Ectodermal cell (in vitro differentiated cells): Measurements from ENCODE around the gene CD81.

Experiments used
- H3K27ac ChIP-seq: 2 replicates; pipeline ENCODE4 v1.7.0; 2013; ENCODE audit warnings: mild to moderate bottlenecking, low read depth, low read length; ENCODE audit not compliant: insufficient read depth, poor library complexity, severe bottlenecking
- H3K27me3 ChIP-seq: 2 replicates; pipeline ENCODE4 v1.7.0; 2013; ENCODE audit warnings: mild to moderate bottlenecking, low read length; ENCODE audit not compliant: insufficient read depth, control insufficient read depth, poor library complexity, severe bottlenecking
- H3K36me3 ChIP-seq: one replicate; pipeline ENCODE4 v1.7.0; 2013; ENCODE audit warnings: low read length; ENCODE audit not compliant: control insufficient read depth, insufficient read depth
- H3K4me1 ChIP-seq: one replicate; pipeline ENCODE4 v1.7.0; 2013; ENCODE audit warnings: low read length; ENCODE audit not compliant: control insufficient read depth, insufficient read depth
- H3K4me3 ChIP-seq: 2 replicates; pipeline ENCODE4 v1.7.0; 2013; ENCODE audit warnings: low read depth, low read length, control low read depth; ENCODE audit not compliant: insufficient read depth
- H3K9me3 ChIP-seq: 2 replicates; pipeline ENCODE4 v1.7.0; 2013; ENCODE audit warnings: mild to moderate bottlenecking, low read length, moderate library complexity; ENCODE audit not compliant: control insufficient read depth
- WGBS, 2 experiments: methylation state at CpG; one replicate each; pipeline ENCODE4 v1.1.7; 2013; ENCODE audit warnings: missing lambda C conversion rate in 2 of 2; 5-methylcytosine and 5-hydroxymethylcytosine counted together

The CD81 gene

DNA sequence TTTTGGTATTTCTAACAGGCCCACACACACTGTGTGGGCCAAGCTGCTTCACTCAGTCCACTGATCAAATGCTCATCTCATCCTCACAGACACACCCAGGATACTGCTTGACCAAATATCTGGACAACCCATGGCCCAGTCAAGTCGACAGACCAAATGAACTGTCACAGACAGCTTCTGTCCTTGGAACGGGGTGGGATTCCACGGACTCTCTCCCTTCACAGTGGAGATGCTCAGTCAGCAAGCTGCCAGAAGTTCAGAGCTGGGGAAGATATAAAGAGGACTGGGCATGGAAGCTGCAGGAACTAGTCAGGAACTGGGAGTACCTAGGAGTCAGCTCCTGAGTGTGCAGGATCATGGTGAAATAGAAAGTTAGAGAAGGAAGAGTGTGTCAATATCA lies 34.6 kb upstream of the CD81 start:
- H3K4me1 ChIP-seq = no peaks in the 10 kb centered on the region
- H3K36me3 ChIP-seq = no peaks in the 10 kb centered on the region
- no peak overlapping the region for H3K4me3 ChIP-seq
- 91% methylated on average over 3 of the region's 3 CpGs for WGBS, 2 experiments
- H3K27me3 ChIP-seq = no peaks in the 10 kb centered on the region
- no peaks in the 10 kb centered on the region for H3K9me3 ChIP-seq
- H3K27ac ChIP-seq = no peak overlapping the region

DNA sequence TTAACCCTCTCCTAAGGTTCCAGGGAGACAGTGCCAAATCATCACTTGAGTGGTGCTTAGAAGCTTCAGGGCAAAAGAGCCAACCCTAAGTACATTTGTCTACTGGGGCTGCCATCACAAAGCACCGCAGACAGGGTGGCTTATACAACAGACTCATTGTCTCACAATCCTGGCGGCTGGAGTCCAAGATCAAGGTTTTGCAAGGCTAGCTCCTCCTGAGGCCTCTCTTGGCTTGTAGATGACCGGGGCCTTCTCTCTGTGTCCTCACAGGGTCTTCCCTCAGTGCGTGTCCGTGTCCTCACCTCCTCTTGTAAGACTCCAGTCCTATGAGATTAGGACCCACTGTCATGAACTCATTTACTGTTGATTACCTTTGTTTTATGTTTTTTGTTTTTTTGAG lies 34.1 kb upstream of the CD81 start:
- H3K9me3 ChIP-seq = no peaks in the 10 kb centered on the region
- H3K27ac ChIP-seq = no peak overlapping the region
- H3K27me3 ChIP-seq = no peaks in the 10 kb centered on the region
- H3K4me3 ChIP-seq = no peak overlapping the region
- no peaks in the 10 kb centered on the region for H3K4me1 ChIP-seq
- WGBS, 2 experiments = 82 to 86% methylated on average over 5 of the region's 5 CpGs
- H3K36me3 ChIP-seq = no peaks in the 10 kb centered on the region

DNA sequence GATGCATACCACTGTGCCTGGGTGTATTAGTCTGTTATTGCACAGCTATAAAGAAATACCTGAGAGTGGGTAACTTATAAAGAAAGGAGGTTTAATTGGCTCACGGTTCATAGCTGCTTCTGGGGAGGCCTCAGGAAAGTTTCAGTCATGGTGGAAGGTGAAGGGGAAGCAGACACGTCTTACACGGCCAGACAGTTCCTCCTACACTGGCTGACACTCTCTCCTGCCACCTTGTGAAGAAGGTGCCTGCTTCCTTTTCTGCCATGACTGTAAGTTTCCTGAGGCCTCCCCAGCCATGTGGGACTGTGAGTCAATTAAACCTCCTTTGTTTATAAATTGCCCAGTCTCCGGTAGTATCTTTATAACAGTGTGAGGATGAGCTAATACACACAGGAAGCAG lies 33.6 kb upstream of the CD81 start:
- Histone ChIP-seq H3K9me3 (no peaks in the 10 kb centered on the region), H3K27ac (no peak overlapping the region), H3K36me3 (no peaks in the 10 kb centered on the region), H3K4me3 (no peak overlapping the region), H3K27me3 (no peaks in the 10 kb centered on the region), H3K4me1 (no peaks in the 10 kb centered on the region)
- WGBS, 2 experiments = 90 to 96% methylated on average over 4 of the region's 4 CpGs

DNA sequence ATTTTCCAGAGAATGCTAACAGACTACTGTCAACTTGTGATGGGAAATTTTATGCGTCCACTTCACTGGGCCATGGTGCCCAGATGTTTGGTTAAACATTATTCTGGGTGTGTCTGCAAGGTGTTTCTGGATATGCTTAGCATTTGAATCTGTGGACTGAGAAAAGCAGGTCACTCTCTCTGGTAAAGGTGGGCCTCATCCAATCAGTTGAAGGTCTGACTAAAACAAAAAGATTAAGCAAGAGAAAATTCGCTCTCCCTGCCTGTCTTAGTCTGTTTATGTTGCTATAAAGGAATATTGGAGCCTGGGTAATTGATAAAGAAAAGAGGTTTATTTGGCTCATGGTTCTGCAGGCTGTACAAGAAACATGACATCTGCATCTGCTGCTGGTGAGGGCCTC lies 32.1 kb upstream of the CD81 start:
- Histone ChIP-seq H3K4me3 (no peak overlapping the region), H3K36me3 (no peaks in the 10 kb centered on the region), H3K27me3 (no peaks in the 10 kb centered on the region), H3K4me1 (no peaks in the 10 kb centered on the region), H3K9me3 (no peaks in the 10 kb centered on the region), H3K27ac (no peak overlapping the region)
- WGBS, 2 experiments = 85 to 87% methylated on average over 2 of the region's 2 CpGs

DNA sequence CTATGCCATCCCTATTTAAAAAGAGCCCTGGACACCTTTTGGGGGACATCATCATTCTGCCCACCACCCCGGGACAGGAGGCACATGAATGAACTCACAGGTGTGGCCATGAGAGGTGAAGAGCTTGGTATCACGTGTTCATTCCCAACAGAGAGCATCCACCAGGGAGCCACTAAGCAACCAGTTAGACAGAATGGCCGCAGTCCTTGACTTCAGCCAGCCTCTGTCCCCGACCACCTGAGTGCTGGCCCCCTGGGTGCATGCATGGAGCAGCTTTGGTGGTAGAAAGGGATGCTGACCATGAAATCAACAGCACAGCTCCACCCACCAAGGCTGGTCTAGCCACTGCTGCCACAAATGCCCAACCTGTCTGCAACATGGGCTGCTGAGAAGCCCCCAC lies 31.1 kb upstream of the CD81 start:
- no peaks in the 10 kb centered on the region for H3K9me3 ChIP-seq
- WGBS, 2 experiments = 89% methylated on average over 4 of the region's 4 CpGs
- H3K4me3 ChIP-seq = no peak overlapping the region
- H3K27ac ChIP-seq = no peak overlapping the region
- no peaks in the 10 kb centered on the region for H3K36me3 ChIP-seq
- no peaks in the 10 kb centered on the region for H3K27me3 ChIP-seq
- no peaks in the 10 kb centered on the region for H3K4me1 ChIP-seq

DNA sequence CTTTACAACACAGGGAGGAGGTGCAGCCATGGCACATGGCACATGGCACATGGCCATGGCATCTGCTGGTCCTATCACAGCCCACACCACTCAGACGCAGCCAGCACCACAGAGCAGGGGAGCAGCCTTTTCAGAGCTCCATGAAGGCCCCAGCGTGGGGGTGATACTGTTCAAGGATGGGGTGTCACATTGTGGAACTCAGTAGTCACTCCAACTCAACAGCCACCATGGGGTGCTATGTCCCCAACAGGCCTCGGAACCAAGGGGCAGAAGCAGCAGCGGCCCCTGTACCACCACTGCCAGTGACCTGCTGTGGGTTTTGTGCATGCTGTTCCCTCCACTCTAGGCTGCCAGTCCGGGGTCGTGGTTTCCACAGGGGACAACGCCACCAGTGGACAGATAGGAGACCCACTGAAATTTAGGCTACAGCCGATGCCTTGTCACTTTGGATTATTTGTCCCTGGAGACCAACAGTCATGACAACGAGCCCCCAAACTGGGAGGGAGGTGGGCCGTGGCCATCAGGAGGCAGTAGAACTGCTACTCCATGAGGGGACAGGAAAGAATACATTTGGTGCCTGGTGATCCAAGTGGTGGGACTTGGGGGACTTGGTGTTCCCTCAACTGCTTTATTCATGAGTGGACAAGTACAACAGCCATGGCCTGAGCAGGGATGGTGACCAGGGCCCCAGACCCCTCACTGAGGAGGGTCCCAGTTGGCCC lies 30.4 kb upstream of the CD81 start:
- Histone ChIP-seq H3K9me3 (no peaks in the 10 kb centered on the region), H3K36me3 (no peaks in the 10 kb centered on the region), H3K27me3 (no peaks in the 10 kb centered on the region), H3K4me3 (no peak overlapping the region), H3K4me1 (no peaks in the 10 kb centered on the region), H3K27ac (no peak overlapping the region)
- WGBS, 2 experiments = 80 to 83% methylated on average over 10 of the region's 10 CpGs

DNA sequence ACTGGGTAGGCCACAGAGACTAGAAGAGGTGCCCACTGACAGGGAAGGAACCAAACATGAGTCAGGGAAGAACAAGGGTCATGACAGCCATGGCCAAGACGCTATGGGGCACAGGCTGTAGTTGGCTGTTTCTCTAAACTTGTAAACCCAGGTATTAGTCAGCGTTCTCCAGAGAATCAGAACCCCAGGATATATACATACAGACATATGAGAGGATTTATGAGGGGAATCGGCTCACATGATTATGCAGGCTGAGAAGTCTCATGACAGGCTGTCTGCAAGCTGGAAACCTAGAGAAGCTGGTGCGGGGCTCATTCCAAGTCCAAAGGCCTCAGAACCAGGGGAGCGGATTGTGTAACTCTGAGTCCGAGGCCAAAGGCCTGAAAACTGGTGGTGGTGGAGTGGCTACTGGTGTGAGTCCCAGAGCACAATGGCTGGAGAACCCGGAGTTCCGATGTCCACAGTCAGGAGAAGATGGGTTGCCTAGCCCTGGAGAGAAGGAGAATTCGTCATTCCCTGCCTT lies 29.7 kb upstream of the CD81 start:
- H3K4me1 ChIP-seq = no peaks in the 10 kb centered on the region
- H3K27ac ChIP-seq = no peak overlapping the region
- no peaks in the 10 kb centered on the region for H3K36me3 ChIP-seq
- H3K4me3 ChIP-seq = no peak overlapping the region
- WGBS, 2 experiments = 82 to 92% methylated on average over 9 of the region's 9 CpGs
- no peaks in the 10 kb centered on the region for H3K9me3 ChIP-seq
- no peaks in the 10 kb centered on the region for H3K27me3 ChIP-seq

DNA sequence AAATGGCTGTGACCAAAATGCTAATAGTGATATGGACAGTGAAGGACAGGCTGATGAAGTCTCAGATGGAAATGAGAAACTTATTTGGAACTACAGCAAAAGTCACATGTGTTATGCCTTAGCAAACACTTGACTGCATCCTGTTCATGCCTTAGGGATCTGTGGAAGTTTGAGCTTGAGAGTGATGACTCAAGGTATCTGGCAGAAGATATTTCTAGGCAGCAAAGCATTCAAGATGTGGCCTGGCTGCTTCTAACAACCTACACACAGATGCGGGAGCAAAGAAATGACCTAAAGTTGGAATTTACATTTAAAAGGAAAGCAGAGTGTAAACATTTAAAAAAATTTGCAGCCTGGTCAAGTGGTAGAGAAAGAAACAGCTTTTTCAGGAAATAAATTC lies 28.1 kb upstream of the CD81 start:
- Histone ChIP-seq H3K9me3 (no peaks in the 10 kb centered on the region), H3K4me3 (no peak overlapping the region), H3K27ac (no peak overlapping the region), H3K27me3 (no peaks in the 10 kb centered on the region), H3K36me3 (no peaks in the 10 kb centered on the region), H3K4me1 (no peaks in the 10 kb centered on the region)
- 100% methylated on average over 1 of the region's 1 CpG for WGBS, 2 experiments

DNA sequence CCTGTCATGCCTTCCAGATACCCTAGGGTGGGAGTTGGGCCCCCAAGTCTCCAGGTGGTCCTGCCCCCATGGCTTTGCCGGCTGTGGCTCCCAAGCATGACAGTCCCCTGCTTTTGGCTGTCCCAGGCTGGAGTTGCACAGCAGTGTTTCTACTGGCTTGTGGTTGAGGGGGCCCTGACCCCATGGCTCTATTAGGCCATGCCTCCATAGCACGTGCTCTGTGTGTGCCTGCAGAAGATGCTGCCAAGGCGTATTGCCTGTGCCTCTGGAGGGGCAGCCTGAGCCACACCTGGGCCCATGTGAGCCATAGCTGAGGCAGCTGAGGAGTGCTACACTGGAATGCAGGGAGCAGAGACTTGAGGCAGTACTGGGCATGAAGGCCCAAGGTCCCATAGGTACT lies 25.4 kb upstream of the CD81 start:
- 80 to 86% methylated on average over 3 of the region's 3 CpGs for WGBS, 2 experiments

DNA sequence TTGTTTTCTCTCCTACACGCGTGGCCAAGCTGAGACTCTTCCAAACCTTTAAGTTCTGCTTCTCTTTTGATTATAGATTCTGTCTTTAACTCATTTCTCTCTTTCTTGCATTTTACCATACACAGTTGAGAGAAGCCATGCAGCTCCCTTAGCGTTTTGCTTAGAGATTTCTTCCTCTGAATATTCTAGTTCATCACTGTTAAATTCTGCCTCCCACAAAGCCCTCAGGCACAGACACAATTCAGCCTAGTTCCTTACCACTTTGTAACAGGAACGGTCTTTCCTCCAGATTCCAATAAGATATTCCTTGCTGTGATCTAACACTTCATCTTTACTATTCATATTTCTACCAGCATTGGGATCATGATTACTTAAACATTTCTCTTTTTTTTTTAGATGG lies 24.7 kb upstream of the CD81 start:
- Histone ChIP-seq H3K4me3 (no peak overlapping the region), H3K27me3 (no peaks in the 10 kb centered on the region), H3K36me3 (no peaks in the 10 kb centered on the region), H3K9me3 (no peaks in the 10 kb centered on the region), H3K4me1 (no peaks in the 10 kb centered on the region), H3K27ac (no peak overlapping the region)
- WGBS, 2 experiments = 90 to 91% methylated on average over 4 of the region's 4 CpGs

More for the DNA sequence above, 25.4 kb upstream of the CD81 start:
- H3K4me3 ChIP-seq = no peak overlapping the region
- no peak overlapping the region for H3K27ac ChIP-seq
- no peaks in the 10 kb centered on the region for H3K27me3 ChIP-seq
- no peaks in the 10 kb centered on the region for H3K9me3 ChIP-seq
- no peaks in the 10 kb centered on the region for H3K4me1 ChIP-seq
- H3K36me3 ChIP-seq = no peaks in the 10 kb centered on the region
